Measurements from ENCODE around the gene F8A3. TPM values are rescaled to one million over a fixed set of nuclear protein-coding genes. Genes with fewer than 3 reads are reported as not detected.

The F8A3 gene
- total and polyA plus RNA-seq, 2 of the 8 experiments (the other 6 are each of a cell fraction or from before 2014, with no cell fraction given) = 0.11 to 0.60 TPM

Small RNAs within 50 kb of the gene (microRNA-seq; reads per million reads assigned to microRNA genes)
- gene MIR1184-3 (ENCODE audit: borderline microRNAs expressed in 2 of 2, borderline number of aligned reads in 2 of 2, borderline replicate concordance in 1 of 2) = 0 reads per million in 2 experiments

Small RNAs within 50 kb of the gene (small RNA-seq; reads per million reads assigned to genes)
- gene MIR1184-3 (ENCODE audit: insufficient read depth) = not detected

Other genes starting within 250 kb of the F8A3 start
- gene VBP1, start 242.2 kb downstream of the F8A3 start, total RNA-seq (2021; fragmentation: NEBNext Ultra II Directional; extraction: Animal tissue kit (Norgen Biotek cat#: 25700)) = 56.0 and 59.7 TPM in 2 replicates
- gene VBP1, start 242.2 kb downstream of the F8A3 start, polyA plus RNA-seq (2011; rRNA removed) = 10.0 and 21.6 TPM in 2 replicates
- gene RAB39B, start 194.1 kb downstream of the F8A3 start, total RNA-seq (2021; fragmentation: NEBNext Ultra II Directional; extraction: Animal tissue kit (Norgen Biotek cat#: 25700)) = 8.8 and 9.3 TPM in 2 replicates
- gene RAB39B, start 194.1 kb downstream of the F8A3 start, polyA plus RNA-seq (2011; rRNA removed) = 3.0 and 3.1 TPM in 2 replicates
- gene CLIC2, start 124.0 kb downstream of the F8A3 start, total RNA-seq (2021; fragmentation: NEBNext Ultra II Directional; extraction: Animal tissue kit (Norgen Biotek cat#: 25700)) = 0.61 TPM in 1 of 2 replicates, not detected in the other
- 0.05 and 0.08 TPM in 2 replicates for gene CLIC2, start 124.0 kb downstream of the F8A3 start, polyA plus RNA-seq (2011; rRNA removed)
- gene F8A2, start 76.5 kb downstream of the F8A3 start, total RNA-seq (2021; fragmentation: NEBNext Ultra II Directional; extraction: Animal tissue kit (Norgen Biotek cat#: 25700)) = not detected in 2 replicates
- not detected in 2 replicates for gene F8A2, start 76.5 kb downstream of the F8A3 start, polyA plus RNA-seq (2011; rRNA removed)
- 2.1 and 2.2 TPM in 2 replicates for gene SPRY3, start 154.0 kb upstream of the F8A3 start, total RNA-seq (2021; fragmentation: NEBNext Ultra II Directional; extraction: Animal tissue kit (Norgen Biotek cat#: 25700))
- gene SPRY3, start 154.0 kb upstream of the F8A3 start, polyA plus RNA-seq (2011; rRNA removed) = 2.8 and 3.2 TPM in 2 replicates
- 8.6 and 9.1 TPM in 2 replicates for gene TMLHE, start 154.3 kb upstream of the F8A3 start, total RNA-seq (2021; fragmentation: NEBNext Ultra II Directional; extraction: Animal tissue kit (Norgen Biotek cat#: 25700))
- 6.2 and 10.3 TPM in 2 replicates for gene TMLHE, start 154.3 kb upstream of the F8A3 start, polyA plus RNA-seq (2011; rRNA removed)

Measured in H1 (cell line).